Measurements from ENCODE around the gene MS4A10. TPM values are rescaled to one million over a fixed set of nuclear protein-coding genes. Genes with fewer than 3 reads are reported as not detected.
A peak's percentile ranks its signal among the peaks of the same experiment; 100 is the strongest.

The MS4A10 gene
- total and polyA plus RNA-seq, 2 experiments from 2014 or later, result not detected

- no peaks in the 10 kb centered on the region for H3K36me3 Mint-ChIP-seq (ENCODE audit: low read depth)
- Histone ChIP-seq H3K27me3 (ENCODE audit: insufficient read depth) (no peaks in the 10 kb centered on the region), H2AFZ (no peak overlapping the region), H4K20me1 (replicated peaks; ENCODE audit: insufficient read depth) (no peaks in the 10 kb centered on the region), H3K4me3 (no peak overlapping the region), H3K4me2 (no peak overlapping the region), H3K4me1 (ENCODE audit: insufficient read depth) (no peaks in the 10 kb centered on the region), H3K9me2 (ENCODE audit: insufficient read depth) (no peaks in the 10 kb centered on the region), H3K79me2 (replicated peaks; ENCODE audit: insufficient read depth) (no peaks in the 10 kb centered on the region), H3K27ac (ENCODE audit: low read depth) (no peak overlapping the region), H3K36me3 (ENCODE audit: insufficient read depth) (no peaks in the 10 kb centered on the region), H3F3A (replicated peaks; ENCODE audit: low read depth) (no peaks in the 10 kb centered on the region)
- DNase-seq (ENCODE audit: low spot score), result no peak
- peaks cover 6% of the 10 kb centered on the region for H3K27me3 Mint-ChIP-seq (ENCODE audit: insufficient read depth, low read depth, poor library complexity)
- peaks cover 3% of the 10 kb centered on the region; the same call in 2 of the 3 replicates for H3K9me3 Mint-ChIP-seq
- no peaks in the 10 kb centered on the region for H3K4me1 Mint-ChIP-seq
- TF ChIP-seq ETS1 (IDR thresholded peaks at IDR 0.05) (no peak), NANOG (IDR thresholded peaks at IDR 0.05; ENCODE audit: borderline replicate concordance) (no peak), EZH2phosphoT487 (IDR thresholded peaks at IDR 0.05; ENCODE audit: unreplicated experiment) (no peak), ZNF114 (CRISPR knock-in tag; IDR thresholded peaks at IDR 0.05) (no peak), EZH2 (IDR thresholded peaks at IDR 0.05; ENCODE audit: low read depth, unreplicated experiment) (no peak)
- H3K4me3 Mint-ChIP-seq, result no peak overlapping the region
- H3K27ac Mint-ChIP-seq, result no peak overlapping the region
- ATAC-seq, result no peak
These were observed 16.1 kb downstream of the MS4A10 start for GRCh38 chr11:60801194-60801593.

GRCh38 chr11:60803273-60803936, 18.3 kb downstream of the MS4A10 start:
- Histone ChIP-seq H3F3A (replicated peaks; ENCODE audit: low read depth) (no peaks in the 10 kb centered on the region), H2AFZ (no peak overlapping the region), H3K27ac (ENCODE audit: low read depth) (no peak overlapping the region), H3K36me3 (ENCODE audit: insufficient read depth) (no peaks in the 10 kb centered on the region), H3K79me2 (replicated peaks; ENCODE audit: insufficient read depth) (no peaks in the 10 kb centered on the region), H3K4me3 (no peak overlapping the region), H3K9me2 (ENCODE audit: insufficient read depth) (no peaks in the 10 kb centered on the region), H3K4me2 (no peak overlapping the region), H4K20me1 (replicated peaks; ENCODE audit: insufficient read depth) (no peaks in the 10 kb centered on the region), H3K4me1 (ENCODE audit: insufficient read depth) (no peaks in the 10 kb centered on the region), H3K27me3 (ENCODE audit: insufficient read depth) (no peaks in the 10 kb centered on the region)
- DNase-seq (ENCODE audit: low spot score), result peak; percentile 6
- Mint-ChIP-seq H3K36me3 (ENCODE audit: low read depth) (no peaks in the 10 kb centered on the region), H3K27me3 (ENCODE audit: insufficient read depth, low read depth, poor library complexity) (peaks cover 6% of the 10 kb centered on the region), H3K4me3 (no peak overlapping the region), H3K27ac (no peak overlapping the region), H3K9me3 (no peaks in the 10 kb centered on the region), H3K4me1 (no peaks in the 10 kb centered on the region)
- ATAC-seq, result no peak
- no peak for TF ChIP-seq EZH2phosphoT487 (IDR thresholded peaks at IDR 0.05; ENCODE audit: unreplicated experiment)
- TF ChIP-seq EZH2 (IDR thresholded peaks at IDR 0.05; ENCODE audit: low read depth, unreplicated experiment), result no peak
- no peak for TF ChIP-seq ZNF114 (CRISPR knock-in tag; IDR thresholded peaks at IDR 0.05)
- TF ChIP-seq NANOG (IDR thresholded peaks at IDR 0.05; ENCODE audit: borderline replicate concordance), result no peak
- no peak for TF ChIP-seq ETS1 (IDR thresholded peaks at IDR 0.05)
- TF ChIP-seq, protein P1, sequence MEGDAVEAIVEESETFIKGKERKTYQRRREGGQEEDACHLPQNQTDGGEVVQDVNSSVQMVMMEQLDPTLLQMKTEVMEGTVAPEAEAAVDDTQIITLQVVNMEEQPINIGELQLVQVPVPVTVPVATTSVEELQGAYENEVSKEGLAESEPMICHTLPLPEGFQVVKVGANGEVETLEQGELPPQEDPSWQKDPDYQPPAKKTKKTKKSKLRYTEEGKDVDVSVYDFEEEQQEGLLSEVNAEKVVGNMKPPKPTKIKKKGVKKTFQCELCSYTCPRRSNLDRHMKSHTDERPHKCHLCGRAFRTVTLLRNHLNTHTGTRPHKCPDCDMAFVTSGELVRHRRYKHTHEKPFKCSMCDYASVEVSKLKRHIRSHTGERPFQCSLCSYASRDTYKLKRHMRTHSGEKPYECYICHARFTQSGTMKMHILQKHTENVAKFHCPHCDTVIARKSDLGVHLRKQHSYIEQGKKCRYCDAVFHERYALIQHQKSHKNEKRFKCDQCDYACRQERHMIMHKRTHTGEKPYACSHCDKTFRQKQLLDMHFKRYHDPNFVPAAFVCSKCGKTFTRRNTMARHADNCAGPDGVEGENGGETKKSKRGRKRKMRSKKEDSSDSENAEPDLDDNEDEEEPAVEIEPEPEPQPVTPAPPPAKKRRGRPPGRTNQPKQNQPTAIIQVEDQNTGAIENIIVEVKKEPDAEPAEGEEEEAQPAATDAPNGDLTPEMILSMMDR (conservative IDR thresholded peaks at IDR 0.05; ENCODE audit: low read depth in 2 of 2), result no peak
- TF ChIP-seq ZNF331 (CRISPR knock-in tag; IDR thresholded peaks at IDR 0.05; ENCODE audit: low read depth), result no peak
- TF ChIP-seq, protein P2, sequence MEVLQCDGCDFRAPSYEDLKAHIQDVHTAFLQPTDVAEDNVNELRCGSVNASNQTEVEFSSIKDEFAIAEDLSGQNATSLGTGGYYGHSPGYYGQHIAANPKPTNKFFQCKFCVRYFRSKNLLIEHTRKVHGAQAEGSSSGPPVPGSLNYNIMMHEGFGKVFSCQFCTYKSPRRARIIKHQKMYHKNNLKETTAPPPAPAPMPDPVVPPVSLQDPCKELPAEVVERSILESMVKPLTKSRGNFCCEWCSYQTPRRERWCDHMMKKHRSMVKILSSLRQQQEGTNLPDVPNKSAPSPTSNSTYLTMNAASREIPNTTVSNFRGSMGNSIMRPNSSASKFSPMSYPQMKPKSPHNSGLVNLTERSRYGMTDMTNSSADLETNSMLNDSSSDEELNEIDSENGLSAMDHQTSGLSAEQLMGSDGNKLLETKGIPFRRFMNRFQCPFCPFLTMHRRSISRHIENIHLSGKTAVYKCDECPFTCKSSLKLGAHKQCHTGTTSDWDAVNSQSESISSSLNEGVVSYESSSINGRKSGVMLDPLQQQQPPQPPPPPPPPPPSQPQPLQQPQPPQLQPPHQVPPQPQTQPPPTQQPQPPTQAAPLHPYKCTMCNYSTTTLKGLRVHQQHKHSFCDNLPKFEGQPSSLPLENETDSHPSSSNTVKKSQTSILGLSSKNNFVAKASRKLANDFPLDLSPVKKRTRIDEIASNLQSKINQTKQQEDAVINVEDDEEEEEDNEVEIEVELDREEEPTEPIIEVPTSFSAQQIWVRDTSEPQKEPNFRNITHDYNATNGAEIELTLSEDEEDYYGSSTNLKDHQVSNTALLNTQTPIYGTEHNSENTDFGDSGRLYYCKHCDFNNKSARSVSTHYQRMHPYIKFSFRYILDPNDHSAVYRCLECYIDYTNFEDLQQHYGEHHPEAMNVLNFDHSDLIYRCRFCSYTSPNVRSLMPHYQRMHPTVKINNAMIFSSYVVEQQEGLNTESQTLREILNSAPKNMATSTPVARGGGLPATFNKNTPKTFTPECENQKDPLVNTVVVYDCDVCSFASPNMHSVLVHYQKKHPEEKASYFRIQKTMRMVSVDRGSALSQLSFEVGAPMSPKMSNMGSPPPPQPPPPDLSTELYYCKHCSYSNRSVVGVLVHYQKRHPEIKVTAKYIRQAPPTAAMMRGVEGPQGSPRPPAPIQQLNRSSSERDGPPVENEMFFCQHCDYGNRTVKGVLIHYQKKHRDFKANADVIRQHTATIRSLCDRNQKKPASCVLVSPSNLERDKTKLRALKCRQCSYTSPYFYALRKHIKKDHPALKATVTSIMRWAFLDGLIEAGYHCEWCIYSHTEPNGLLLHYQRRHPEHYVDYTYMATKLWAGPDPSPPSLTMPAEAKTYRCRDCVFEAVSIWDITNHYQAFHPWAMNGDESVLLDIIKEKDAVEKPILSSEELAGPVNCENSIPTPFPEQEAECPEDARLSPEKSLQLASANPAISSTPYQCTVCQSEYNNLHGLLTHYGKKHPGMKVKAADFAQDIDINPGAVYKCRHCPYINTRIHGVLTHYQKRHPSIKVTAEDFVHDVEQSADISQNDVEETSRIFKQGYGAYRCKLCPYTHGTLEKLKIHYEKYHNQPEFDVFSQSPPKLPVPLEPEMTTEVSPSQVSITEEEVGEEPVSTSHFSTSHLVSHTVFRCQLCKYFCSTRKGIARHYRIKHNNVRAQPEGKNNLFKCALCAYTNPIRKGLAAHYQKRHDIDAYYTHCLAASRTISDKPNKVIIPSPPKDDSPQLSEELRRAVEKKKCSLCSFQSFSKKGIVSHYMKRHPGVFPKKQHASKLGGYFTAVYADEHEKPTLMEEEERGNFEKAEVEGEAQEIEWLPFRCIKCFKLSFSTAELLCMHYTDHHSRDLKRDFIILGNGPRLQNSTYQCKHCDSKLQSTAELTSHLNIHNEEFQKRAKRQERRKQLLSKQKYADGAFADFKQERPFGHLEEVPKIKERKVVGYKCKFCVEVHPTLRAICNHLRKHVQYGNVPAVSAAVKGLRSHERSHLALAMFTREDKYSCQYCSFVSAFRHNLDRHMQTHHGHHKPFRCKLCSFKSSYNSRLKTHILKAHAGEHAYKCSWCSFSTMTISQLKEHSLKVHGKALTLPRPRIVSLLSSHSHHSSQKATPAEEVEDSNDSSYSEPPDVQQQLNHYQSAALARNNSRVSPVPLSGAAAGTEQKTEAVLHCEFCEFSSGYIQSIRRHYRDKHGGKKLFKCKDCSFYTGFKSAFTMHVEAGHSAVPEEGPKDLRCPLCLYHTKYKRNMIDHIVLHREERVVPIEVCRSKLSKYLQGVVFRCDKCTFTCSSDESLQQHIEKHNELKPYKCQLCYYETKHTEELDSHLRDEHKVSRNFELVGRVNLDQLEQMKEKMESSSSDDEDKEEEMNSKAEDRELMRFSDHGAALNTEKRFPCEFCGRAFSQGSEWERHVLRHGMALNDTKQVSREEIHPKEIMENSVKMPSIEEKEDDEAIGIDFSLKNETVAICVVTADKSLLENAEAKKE (CRISPR knock-in tag; IDR thresholded peaks at IDR 0.05), result no peak
- TF ChIP-seq STAT1 (IDR thresholded peaks at IDR 0.05; ENCODE audit: unreplicated experiment), result no peak

All from GM23338 (cell line).